Measurements from ENCODE around the gene RIPPLY3.
A peak's percentile ranks its signal among the peaks of the same experiment; 100 is the strongest.

Gene RIPPLY3

DNA sequence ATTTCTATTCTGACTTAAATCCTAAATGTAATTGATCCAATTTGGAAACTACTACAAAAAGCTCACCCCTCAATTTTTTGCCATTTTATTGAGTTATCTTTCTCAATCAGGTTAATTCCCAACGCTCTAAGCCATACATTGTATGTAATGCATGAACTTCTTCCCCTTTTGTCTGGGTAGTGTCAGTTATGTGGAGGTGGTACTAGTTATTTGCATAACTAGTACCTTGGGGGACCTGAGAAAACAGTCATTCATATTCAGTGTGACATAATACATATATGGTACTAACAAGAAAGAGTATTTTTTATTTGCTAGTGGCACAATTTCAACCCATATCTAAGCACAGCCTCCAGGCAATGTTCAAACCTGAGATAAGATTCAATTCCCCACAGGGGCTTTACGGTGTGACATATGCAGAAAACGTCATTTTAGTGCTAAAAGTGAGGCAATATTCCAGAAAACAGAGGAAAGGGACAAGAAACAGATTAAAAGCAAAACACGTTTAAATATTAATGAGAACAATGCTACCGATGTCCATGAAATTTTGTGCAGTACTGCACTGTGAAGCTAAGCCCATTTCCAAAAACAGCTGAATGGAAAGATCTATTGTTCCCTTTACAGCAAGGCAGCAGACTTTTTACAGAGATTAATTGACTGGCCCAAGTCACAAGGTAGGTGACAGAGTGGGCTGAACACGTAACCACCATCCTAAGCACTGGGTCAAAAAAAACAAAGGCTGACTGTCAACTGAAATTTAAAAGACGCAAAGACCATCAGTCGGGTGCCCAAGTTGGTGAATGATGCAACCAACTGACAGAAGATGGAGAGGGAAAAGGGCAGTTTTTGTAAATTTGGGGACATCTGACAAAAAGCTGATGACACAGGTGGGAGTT lies 41.4 kb upstream of the RIPPLY3 start:
- no peak for DNase-seq (ENCODE audit: low spot score)
- TF ChIP-seq, protein P1, sequence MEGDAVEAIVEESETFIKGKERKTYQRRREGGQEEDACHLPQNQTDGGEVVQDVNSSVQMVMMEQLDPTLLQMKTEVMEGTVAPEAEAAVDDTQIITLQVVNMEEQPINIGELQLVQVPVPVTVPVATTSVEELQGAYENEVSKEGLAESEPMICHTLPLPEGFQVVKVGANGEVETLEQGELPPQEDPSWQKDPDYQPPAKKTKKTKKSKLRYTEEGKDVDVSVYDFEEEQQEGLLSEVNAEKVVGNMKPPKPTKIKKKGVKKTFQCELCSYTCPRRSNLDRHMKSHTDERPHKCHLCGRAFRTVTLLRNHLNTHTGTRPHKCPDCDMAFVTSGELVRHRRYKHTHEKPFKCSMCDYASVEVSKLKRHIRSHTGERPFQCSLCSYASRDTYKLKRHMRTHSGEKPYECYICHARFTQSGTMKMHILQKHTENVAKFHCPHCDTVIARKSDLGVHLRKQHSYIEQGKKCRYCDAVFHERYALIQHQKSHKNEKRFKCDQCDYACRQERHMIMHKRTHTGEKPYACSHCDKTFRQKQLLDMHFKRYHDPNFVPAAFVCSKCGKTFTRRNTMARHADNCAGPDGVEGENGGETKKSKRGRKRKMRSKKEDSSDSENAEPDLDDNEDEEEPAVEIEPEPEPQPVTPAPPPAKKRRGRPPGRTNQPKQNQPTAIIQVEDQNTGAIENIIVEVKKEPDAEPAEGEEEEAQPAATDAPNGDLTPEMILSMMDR (IDR thresholded peaks at IDR 0.05; ENCODE audit: borderline replicate concordance, control extremely low read depth, extremely low read depth, insufficient read depth, missing control alignments): no peak
- in situ Hi-C loops (cut with MboI; ENCODE audit: low sequenced_read_pairs, unreplicated experiment): no loop called here

- no peak for DNase-seq (ENCODE audit: low spot score)
- TF ChIP-seq, protein P1 (IDR thresholded peaks at IDR 0.05; ENCODE audit: borderline replicate concordance, control extremely low read depth, extremely low read depth, insufficient read depth, missing control alignments): no peak
- in situ Hi-C loops (cut with MboI; ENCODE audit: low sequenced_read_pairs, unreplicated experiment): no loop called here
These were observed 40.8 kb upstream of the RIPPLY3 start for GRCh38 chr21:36965720-36966065.

GRCh38 chr21:36966066-36966820 lies 40.3 kb upstream of the RIPPLY3 start, which contains the start of gene HLCS:
Gene HLCS, minus strand, starts transcription at chr21:36966669. Its CDS starts 31 bp downstream, at chr21:36966638.
- peak; percentile 90 for DNase-seq (ENCODE audit: low spot score)
- in situ Hi-C loops (cut with MboI; ENCODE audit: low sequenced_read_pairs, unreplicated experiment): no loop called here
- TF ChIP-seq, protein P1 (IDR thresholded peaks at IDR 0.05; ENCODE audit: borderline replicate concordance, control extremely low read depth, extremely low read depth, insufficient read depth, missing control alignments): peak; percentile 53

DNA sequence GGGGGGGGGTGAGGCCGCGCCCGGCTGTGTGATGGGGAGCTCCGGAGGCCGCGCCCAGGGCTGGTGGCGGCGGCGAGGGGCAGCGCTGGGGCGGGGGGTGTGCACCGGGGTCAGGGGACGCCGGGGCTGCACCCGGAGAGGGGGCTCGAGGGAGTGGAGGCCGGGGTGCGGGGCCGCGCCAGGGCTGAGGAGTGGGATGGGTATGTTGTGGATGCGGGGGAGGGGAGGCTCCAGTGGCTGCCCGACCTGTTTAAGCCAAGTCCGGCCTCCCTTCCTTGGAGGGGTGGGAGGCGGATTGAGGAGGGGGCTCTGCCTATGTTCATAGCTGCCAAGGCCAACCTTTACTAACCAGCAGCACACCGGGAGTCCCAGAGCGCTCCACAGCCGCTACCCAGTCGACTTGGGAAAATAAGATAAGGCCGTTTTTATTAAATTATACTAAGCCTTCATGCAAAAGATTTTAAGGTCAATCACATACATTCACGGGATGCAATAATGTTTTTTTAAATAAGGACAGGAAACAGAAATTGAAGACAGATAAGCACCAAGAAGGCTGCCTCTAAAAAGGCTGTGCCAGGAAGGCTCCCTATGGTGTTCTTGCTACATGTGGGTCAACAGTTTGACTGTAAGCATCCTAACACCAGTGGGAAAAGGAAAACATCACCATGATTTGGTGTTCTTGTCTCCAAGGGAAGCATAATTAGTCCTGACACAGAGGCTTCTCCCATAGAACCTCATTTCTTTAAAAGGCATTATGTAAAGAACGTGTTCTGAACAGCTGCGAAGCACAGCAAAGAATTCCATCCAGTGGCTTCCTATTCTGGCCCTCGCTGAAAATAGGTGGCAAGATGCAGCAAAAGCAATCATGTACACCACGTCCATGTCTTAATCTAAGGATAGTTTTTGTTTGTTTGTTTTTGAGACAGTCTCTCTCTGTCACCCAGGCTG lies 39.4 kb upstream of the RIPPLY3 start:
- TF ChIP-seq, protein P1 (IDR thresholded peaks at IDR 0.05; ENCODE audit: borderline replicate concordance, control extremely low read depth, extremely low read depth, insufficient read depth, missing control alignments): no peak
- in situ Hi-C loops (cut with MboI; ENCODE audit: low sequenced_read_pairs, unreplicated experiment): no loop called here
- no peak for DNase-seq (ENCODE audit: low spot score)

GRCh38 chr21:36968414-36968813 lies 38.1 kb upstream of the RIPPLY3 start:
- in situ Hi-C loops (cut with MboI; ENCODE audit: low sequenced_read_pairs, unreplicated experiment): no loop called here
- DNase-seq (ENCODE audit: low spot score): no peak
- TF ChIP-seq, protein P1 (IDR thresholded peaks at IDR 0.05; ENCODE audit: borderline replicate concordance, control extremely low read depth, extremely low read depth, insufficient read depth, missing control alignments): no peak

GRCh38 chr21:36968976-36969375 lies 37.5 kb upstream of the RIPPLY3 start:
- in situ Hi-C loops (cut with MboI; ENCODE audit: low sequenced_read_pairs, unreplicated experiment): no loop called here
- no peak for DNase-seq (ENCODE audit: low spot score)
- TF ChIP-seq, protein P1 (IDR thresholded peaks at IDR 0.05; ENCODE audit: borderline replicate concordance, control extremely low read depth, extremely low read depth, insufficient read depth, missing control alignments): no peak

Data from GM13976 (cell line).